AG08396 (cell line): ENCODE results near the gene SRGAP1.
"Not testable (repeated sequence)": the region's sequence is repeated elsewhere in the genome, so short reads cannot be mapped to it uniquely, and the experiment has no call there.

ENCODE experiments used
- DNase-seq: peaks from one replicate; pipeline ENCODE4 v3.0.0; 2012; ENCODE audit warnings: low spot score, mixed read lengths

Gene SRGAP1

DNA sequence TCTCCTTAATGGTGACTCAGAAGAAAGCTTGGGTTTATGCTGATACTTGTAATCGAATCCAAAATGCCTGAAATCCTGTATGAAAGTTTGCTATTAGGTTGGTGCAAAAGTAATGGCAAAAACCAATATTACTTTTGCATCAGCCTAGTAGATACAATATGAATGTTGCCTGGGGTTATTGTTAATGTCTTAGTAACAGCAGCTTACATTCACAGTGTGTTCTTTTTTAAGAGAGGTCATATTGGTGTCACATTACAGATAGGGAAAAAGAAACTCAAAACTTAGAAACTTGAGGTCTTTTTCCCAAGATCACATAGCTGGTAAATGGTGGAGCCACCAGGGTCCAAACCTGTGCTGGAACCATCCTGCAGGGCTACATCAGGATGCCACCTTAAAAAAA is 25.2 kb downstream of the SRGAP1 start:
- no peak for DNase-seq

- DNase-seq = no peak
Observed at GRCh38 chr12:63870838-63871237, 26.3 kb downstream of the SRGAP1 start.

- DNase-seq = no peak
Observed at GRCh38 chr12:63874897-63875480, 30.5 kb downstream of the SRGAP1 start.

GRCh38 chr12:63875703-63876102 is 31.2 kb downstream of the SRGAP1 start:
- DNase-seq = no peak

DNA sequence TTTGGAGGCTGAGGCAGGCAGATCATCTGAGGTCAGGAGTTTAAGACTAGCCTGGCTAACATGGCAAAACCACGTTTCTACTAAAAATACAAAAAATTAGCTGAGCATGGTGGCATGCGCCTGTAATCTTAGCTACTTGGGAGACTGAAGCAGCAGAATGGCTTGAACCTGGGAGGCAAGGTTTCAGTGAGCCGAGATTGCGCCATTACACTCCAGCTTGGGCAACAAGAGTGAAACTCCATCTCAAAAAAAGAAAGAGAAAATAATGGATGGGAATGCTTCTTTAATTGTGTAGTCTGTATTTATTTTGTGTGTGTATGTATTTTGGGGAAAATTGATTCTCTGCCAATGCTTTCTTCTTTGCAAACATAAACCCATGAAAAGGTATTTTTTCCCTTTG is 32.5 kb downstream of the SRGAP1 start:
- DNase-seq = no peak

DNA sequence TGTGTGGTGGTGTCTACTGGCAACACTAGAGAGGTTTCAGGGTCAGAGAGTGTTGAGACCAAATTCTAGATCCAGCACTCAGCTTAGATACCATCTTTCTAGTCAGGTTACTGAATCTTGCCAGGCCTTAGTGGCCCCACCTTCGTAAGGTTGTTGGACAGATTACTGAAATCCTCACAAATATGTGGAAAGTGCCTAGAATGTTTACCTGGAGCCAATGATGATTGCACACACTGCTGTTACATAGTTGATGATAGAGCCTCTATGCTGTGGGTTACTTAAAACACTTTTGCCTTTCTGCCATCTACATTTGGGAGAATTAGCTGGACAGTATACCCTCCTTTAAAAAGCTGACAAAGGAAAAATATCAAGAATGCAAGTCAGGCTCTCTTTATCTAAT is 33.2 kb downstream of the SRGAP1 start:
- DNase-seq = no peak

GRCh38 chr12:63880235-63880634 is 35.7 kb downstream of the SRGAP1 start:
- DNase-seq = not testable (repeated sequence)

GRCh38 chr12:63880742-63881263 is 36.3 kb downstream of the SRGAP1 start:
- no peak for DNase-seq

GRCh38 chr12:63882844-63883243 is 38.3 kb downstream of the SRGAP1 start:
- DNase-seq = no peak

- no peak for DNase-seq
Observed at GRCh38 chr12:63885401-63885800, 40.9 kb downstream of the SRGAP1 start.

DNA sequence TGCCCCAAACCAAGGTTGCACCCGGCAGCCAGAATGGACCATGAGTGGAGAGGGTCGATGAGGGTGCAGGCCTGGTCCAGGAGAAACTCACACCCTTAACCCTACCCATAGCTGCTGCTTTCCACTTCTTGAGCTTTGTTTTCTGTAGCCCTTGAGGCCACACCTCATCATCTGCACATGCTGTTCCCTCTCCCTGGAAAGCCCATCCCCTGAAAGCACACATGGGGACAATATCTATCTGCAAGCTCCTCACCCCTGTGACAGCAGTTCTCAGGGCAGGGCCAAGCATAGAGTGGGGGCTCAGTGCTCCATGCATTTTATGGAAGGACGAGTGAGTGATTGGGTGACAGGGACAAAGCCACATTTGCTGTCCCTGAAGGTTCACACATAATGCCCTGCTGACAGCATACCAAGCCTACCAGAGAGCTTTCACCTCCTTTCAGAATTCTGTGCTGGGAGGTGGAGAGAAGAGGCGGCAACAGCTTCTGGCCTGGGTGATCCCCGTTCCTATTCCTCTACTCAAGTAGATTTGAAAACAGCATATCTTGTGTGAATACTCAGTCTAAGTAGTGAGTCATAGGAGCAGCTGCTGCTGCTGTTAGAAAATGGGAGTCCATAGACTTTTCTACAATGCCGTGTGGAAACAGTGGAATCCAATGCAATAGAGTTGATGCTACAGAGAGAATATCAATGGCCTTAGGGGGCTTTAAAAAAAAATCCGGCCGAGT is 44.6 kb downstream of the SRGAP1 start:
- peak; percentile 23 for DNase-seq

GRCh38 chr12:63889721-63890509 is 45.4 kb downstream of the SRGAP1 start:
- no peak for DNase-seq

- DNase-seq = no peak
Observed at GRCh38 chr12:63893170-63893569, 48.7 kb downstream of the SRGAP1 start.

- DNase-seq = no peak
Observed at GRCh38 chr12:63894132-63894531, 49.6 kb downstream of the SRGAP1 start.

- DNase-seq = no peak
Observed at GRCh38 chr12:63895841-63896240, 51.3 kb downstream of the SRGAP1 start.

GRCh38 chr12:63897931-63898330 is 53.4 kb downstream of the SRGAP1 start:
- DNase-seq = no peak

GRCh38 chr12:63898764-63899337 is 54.4 kb downstream of the SRGAP1 start:
- no peak for DNase-seq

GRCh38 chr12:63899396-63899795 is 54.9 kb downstream of the SRGAP1 start:
- no peak for DNase-seq

DNA sequence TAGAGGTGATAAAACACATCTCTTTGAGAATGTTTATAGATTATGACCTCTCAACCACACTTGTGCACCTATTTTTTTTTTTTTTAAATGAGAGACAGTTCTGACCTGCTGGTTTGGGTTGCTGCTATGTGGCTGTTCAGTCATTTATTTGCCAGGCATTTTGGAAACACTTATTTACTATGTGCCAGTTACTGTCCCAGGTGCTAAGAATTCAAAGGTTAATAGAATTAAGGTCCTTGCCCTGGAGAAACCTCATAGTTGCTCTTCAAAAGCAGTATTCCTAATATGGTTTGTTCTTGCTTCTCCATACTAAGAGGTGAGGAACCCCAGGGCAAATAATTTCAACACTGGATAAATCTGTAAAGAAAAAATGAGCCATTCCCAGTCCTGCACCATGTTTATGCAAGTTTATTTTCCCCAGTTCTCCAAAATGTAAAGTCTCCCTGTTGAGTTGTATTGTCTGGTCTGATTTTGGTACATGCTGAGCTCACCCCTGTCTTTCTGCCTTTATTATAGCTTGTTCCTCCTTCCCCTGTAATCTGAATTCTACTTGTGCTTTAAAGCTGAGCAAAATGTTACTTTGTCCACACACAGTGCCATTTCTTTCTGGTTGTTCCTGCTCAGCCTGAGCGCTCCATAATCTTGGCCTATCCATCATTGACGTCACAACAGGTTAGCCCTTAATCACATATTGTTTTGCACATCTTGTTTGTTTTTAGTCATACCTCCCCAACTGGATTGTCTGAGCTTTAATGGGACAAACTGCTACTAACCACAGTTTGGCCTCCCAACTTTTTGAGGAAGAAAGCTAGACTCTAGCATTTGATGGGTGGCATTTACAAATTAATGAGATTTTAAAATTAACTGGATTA is 56.7 kb downstream of the SRGAP1 start:
- DNase-seq = no peak

GRCh38 chr12:63904653-63905052 is 60.2 kb downstream of the SRGAP1 start:
- DNase-seq = no peak

DNA sequence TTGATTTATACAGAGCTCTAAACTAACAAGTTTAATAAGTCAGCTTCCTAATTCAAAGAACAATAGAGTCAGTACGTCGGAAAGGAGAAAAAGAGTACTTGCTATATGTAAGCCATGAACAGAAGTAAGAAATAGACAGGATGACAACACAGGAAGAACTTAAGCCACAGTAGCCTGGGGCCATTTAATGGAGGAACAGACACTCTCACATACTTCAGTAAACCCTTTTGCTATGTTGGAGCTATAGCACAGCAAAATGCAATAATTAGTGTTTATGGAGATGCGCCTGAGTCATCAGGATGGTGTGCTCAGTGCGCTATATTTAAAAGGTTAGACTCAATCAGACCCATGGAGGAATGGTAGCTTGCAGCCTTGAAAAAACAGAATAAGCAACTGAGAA is 61.0 kb downstream of the SRGAP1 start:
- no peak for DNase-seq

GRCh38 chr12:63906876-63907275 is 62.4 kb downstream of the SRGAP1 start:
- DNase-seq = no peak
